ENCODE measurements around the gene LRRC15.

LRRC15 gene

GRCh38 chr3:194333212-194333980 lies 36.1 kb downstream of the LRRC15 start:
- Histone ChIP-seq H3K27me3 (no peaks in the 10 kb centered on the region), H3K9me3 (no peaks in the 10 kb centered on the region), H3K4me3 (ENCODE audit: low read depth, low read length) (peak overlapping the region; percentile 66), H3K4me1 (no peaks in the 10 kb centered on the region; the same call in 1 of the 2 replicates), H3K36me3 (no peaks in the 10 kb centered on the region)
- TF ChIP-seq, protein P1, sequence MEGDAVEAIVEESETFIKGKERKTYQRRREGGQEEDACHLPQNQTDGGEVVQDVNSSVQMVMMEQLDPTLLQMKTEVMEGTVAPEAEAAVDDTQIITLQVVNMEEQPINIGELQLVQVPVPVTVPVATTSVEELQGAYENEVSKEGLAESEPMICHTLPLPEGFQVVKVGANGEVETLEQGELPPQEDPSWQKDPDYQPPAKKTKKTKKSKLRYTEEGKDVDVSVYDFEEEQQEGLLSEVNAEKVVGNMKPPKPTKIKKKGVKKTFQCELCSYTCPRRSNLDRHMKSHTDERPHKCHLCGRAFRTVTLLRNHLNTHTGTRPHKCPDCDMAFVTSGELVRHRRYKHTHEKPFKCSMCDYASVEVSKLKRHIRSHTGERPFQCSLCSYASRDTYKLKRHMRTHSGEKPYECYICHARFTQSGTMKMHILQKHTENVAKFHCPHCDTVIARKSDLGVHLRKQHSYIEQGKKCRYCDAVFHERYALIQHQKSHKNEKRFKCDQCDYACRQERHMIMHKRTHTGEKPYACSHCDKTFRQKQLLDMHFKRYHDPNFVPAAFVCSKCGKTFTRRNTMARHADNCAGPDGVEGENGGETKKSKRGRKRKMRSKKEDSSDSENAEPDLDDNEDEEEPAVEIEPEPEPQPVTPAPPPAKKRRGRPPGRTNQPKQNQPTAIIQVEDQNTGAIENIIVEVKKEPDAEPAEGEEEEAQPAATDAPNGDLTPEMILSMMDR (IDR thresholded peaks at IDR 0.05; ENCODE audit: low read depth, low read length): peak; percentile 90
- peak; percentile 91 for DNase-seq

DNA sequence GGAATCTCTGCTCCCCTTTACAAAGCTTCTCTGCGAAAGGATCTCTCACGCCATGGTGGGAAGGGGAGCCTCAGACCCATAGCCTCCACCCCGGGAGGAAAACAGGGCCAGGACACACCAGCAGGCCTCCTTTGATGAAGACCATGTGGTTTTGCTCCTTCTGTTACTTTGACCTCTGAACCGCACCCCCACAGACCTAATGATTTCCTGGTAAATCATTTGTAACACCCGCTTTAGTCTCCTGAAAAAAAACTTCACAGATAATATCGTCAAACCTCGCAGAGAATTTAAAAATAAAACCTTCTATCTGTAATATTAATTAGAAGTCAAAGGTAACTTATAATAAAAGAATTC lies 36.7 kb downstream of the LRRC15 start:
- no peak overlapping the region for H3K4me3 ChIP-seq (ENCODE audit: low read depth, low read length)
- H3K36me3 ChIP-seq: no peaks in the 10 kb centered on the region
- no peaks in the 10 kb centered on the region for H3K9me3 ChIP-seq
- no peak for DNase-seq
- no peaks in the 10 kb centered on the region; the same call in 1 of the 2 replicates for H3K4me1 ChIP-seq
- H3K27me3 ChIP-seq: no peaks in the 10 kb centered on the region
- TF ChIP-seq, protein P1 (IDR thresholded peaks at IDR 0.05; ENCODE audit: low read depth, low read length): no peak

DNA sequence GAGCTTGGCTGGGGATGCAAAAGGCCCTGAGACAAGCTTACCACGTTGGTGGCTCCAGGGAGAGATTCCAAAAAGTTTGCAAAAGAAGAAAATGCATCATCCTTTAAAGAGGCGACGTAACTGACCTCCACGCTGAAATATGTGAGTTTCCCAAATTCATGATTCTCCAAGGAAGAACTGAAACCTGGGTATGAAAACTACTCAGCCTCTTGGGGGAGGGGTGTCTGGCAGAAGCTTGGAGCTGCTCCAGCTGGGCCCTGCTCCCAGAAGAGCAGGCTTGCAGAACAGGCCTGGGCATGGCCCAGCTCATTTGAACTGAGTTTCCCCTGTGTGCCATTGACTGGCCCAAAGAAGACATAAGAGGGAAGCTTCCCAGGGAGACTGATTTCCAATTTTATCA lies 39.0 kb downstream of the LRRC15 start:
- H3K27me3 ChIP-seq: no peaks in the 10 kb centered on the region
- H3K4me3 ChIP-seq (ENCODE audit: low read depth, low read length): no peak overlapping the region
- no peaks in the 10 kb centered on the region; the same call in 1 of the 2 replicates for H3K4me1 ChIP-seq
- peaks cover 4% of the 10 kb centered on the region; the same call in 1 of the 2 replicates for H3K9me3 ChIP-seq
- no peaks in the 10 kb centered on the region for H3K36me3 ChIP-seq
- no peak for DNase-seq
- TF ChIP-seq, protein P1 (IDR thresholded peaks at IDR 0.05; ENCODE audit: low read depth, low read length): no peak

GRCh38 chr3:194330160-194330559 lies 39.4 kb downstream of the LRRC15 start:
- TF ChIP-seq, protein P1 (IDR thresholded peaks at IDR 0.05; ENCODE audit: low read depth, low read length): no peak
- Histone ChIP-seq H3K27me3 (no peaks in the 10 kb centered on the region), H3K9me3 (peaks cover 4% of the 10 kb centered on the region; the same call in 1 of the 2 replicates), H3K4me3 (ENCODE audit: low read depth, low read length) (no peak overlapping the region), H3K36me3 (no peaks in the 10 kb centered on the region), H3K4me1 (peaks cover 2% of the 10 kb centered on the region; the same call in 1 of the 2 replicates)
- DNase-seq: no peak

DNA sequence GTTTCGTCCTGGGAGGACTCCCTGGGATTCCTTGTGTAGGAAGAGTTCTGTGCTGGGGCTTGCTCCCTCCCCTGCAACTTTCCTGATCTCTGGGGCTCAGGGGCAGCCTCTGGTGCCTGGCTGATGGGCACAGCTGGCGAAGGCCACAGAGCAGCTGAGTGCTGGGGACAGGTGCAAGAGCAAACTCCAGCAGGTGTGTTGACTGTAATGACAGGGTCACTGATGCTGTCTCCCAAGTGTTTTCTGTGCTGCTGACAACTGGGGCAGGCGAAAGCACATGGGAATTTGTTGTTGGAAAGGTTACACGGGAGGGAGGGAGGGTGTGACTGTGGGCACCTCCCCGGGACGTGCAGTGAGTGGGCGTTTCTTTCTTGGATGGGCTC lies 40.0 kb downstream of the LRRC15 start:
- Histone ChIP-seq H3K27me3 (no peaks in the 10 kb centered on the region), H3K4me3 (ENCODE audit: low read depth, low read length) (no peak overlapping the region), H3K4me1 (peaks cover 2% of the 10 kb centered on the region; the same call in 1 of the 2 replicates), H3K36me3 (no peaks in the 10 kb centered on the region), H3K9me3 (peaks cover 4% of the 10 kb centered on the region; the same call in 1 of the 2 replicates)
- no peak for DNase-seq
- TF ChIP-seq, protein P1 (IDR thresholded peaks at IDR 0.05; ENCODE audit: low read depth, low read length): no peak

DNA sequence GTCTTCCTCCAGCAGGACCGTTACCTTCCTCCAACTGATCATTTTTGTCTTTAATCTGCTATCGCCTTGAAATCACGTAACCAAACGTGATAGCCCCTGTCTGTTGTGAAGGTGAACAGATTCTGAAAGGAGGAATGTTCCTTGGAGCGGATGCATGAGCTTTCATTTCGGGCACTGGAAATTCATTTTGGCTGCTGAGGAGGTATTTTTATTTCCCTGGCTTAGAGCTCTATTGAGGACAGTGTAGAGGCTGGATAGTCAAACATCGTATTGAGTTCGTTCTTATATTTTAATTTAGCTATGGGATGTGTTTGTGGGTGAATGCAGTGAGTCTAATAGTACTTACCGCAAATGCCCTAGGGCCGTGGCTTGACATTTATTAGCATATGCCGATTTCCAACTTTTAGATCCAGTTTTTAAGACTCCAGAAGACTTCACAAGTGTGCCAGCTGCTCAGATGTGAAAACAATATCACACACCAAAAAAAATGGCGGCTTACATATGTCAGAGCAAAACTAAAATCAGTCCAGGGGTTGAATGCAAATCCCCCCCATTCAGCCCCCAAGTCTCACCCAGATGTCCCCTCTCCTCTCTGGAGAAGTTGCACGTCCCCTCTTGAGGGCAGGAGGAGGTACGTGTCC lies 40.5 kb downstream of the LRRC15 start:
- TF ChIP-seq, protein P1 (IDR thresholded peaks at IDR 0.05; ENCODE audit: low read depth, low read length): no peak
- H3K4me3 ChIP-seq (ENCODE audit: low read depth, low read length): no peak overlapping the region
- no peaks in the 10 kb centered on the region for H3K36me3 ChIP-seq
- H3K9me3 ChIP-seq: peaks cover 4% of the 10 kb centered on the region; the same call in 1 of the 2 replicates
- no peaks in the 10 kb centered on the region for H3K27me3 ChIP-seq
- H3K4me1 ChIP-seq: peaks cover 2% of the 10 kb centered on the region; the same call in 1 of the 2 replicates
- no peak for DNase-seq
